Measurements from ENCODE around the gene MLN. TPM values are rescaled to one million over a fixed set of nuclear protein-coding genes. Genes with fewer than 3 reads are reported as not detected.

MLN gene
- total RNA-seq, 2 experiments from 2014 or later, result not detected

GRCh38 chr6:33789550-33789895, 14.3 kb downstream of the MLN start:
- intact Hi-C loops (cut with micrococcal nuclease), result loop anchor here (2.0 kb wide), 3 partner anchors 51 to 115 kb away; partner anchors contain the start of gene UQCC2
- Mint-ChIP-seq H3K27me3 (peaks cover 2% of the 10 kb centered on the region), H3K27ac (peak overlapping the region; percentile 67), H3K9me3 (no peaks in the 10 kb centered on the region), H3K36me3 (peaks cover 26% of the 10 kb centered on the region), H3K4me3 (peak overlapping the region; percentile 66), H3K4me1 (ENCODE audit: low read depth) (peaks cover 40% of the 10 kb centered on the region)
- DNase-seq, result no peak
- ChIA-PET CTCF (interaction anchor here (1.1 to 3.9 kb wide), 3 partner anchors 10 to 34 kb away, joined by 3 to 21 read pairs (median 3); no protein-coding TSS in a partner anchor), POLR2A (interaction anchor here (2.1 kb wide), 1 partner anchor 10 kb away, joined by 8 read pairs; no protein-coding TSS in a partner anchor)

DNA sequence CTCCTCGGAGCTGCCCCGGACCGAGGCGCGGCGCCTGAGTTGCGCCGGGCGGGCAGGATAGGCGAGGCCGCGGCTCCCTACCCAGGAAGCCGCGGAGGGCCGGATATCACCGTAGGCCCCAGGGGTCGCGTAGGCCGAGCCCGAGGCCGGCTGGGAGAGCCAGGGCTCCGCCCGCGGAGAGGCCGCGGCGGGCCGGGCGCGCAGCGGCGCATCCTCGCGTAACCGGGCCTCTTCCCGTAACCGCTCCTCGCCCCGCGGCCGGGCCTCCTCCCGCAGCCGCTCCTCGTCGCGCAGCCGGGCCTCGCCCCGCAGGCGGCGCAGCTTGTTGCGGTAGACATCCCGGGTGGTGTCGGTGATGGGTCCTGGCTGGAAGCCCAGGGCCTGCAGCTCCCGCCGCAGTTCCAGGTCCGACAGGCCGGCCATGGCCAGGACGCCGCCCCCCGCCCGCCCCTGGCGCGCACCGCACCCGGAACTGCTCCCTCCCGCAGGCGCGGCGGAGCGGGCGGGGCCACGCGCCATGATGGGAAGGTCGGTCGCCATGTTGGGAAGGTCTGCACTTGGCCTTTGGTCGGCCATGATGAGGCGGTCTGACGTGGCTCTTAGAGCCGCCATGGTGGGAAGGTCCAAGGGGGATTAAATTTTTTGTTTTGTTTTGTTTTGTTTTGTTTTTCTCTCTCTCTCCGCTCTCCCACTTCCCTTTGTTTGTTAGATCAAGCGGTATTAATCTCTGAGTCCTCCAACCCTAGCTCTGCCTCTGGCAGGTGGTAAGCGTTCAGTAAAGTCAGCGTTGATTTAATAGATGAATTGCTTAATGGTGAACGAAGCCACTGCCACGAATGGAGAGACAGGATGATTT, 14.9 kb downstream of the MLN start, which contains the start of gene LEMD2:
Gene LEMD2, minus strand, starts transcription at position 437 of the 856 bp plus-strand sequence. Its CDS starts 14 bp downstream, at position 423.
- peak within 1 kb of the TSS; percentile 97 for H3K27ac Mint-ChIP-seq
- H3K27me3 Mint-ChIP-seq, result no peaks in the 10 kb centered on the region
- H3K36me3 Mint-ChIP-seq, result peaks cover 31% of the 10 kb centered on the region
- intact Hi-C loops (cut with micrococcal nuclease), result loop anchor here (2.0 kb wide), 3 partner anchors 52 to 116 kb away; partner anchors contain the start of gene UQCC2
- DNase-seq, result peak; percentile 95
- POLR2A ChIA-PET, result interaction anchor here (0.7 to 2.1 kb wide), 4 partner anchors 10 to 51 kb away, joined by 4 to 8 read pairs (median 5); no protein-coding TSS in a partner anchor
- H3K9me3 Mint-ChIP-seq, result no peaks in the 10 kb centered on the region
- peak within 1 kb of the TSS; percentile 96 for H3K4me3 Mint-ChIP-seq
- CTCF ChIA-PET, result interaction anchor here (1.1 to 3.9 kb wide), 4 partner anchors 9 to 239 kb away, joined by 3 to 21 read pairs (median 6); no protein-coding TSS in a partner anchor
- peaks cover 42% of the 10 kb centered on the region for H3K4me1 Mint-ChIP-seq (ENCODE audit: low read depth)

GRCh38 chr6:33787954-33788693, 15.7 kb downstream of the MLN start:
- peak overlapping the region; percentile 97 for H3K27ac Mint-ChIP-seq
- POLR2A ChIA-PET, result interaction anchor here (0.7 to 2.1 kb wide), 7 partner anchors 9 to 208 kb away, joined by 3 to 8 read pairs (median 5); partner anchors contain the start of genes BAK1 and UQCC2
- DNase-seq, result peak; percentile 72
- CTCF ChIA-PET, result interaction anchor here (0.8 to 3.9 kb wide), 9 partner anchors 9 to 366 kb away, joined by 3 to 21 read pairs (median 3); partner anchors contain the start of gene UQCC2
- peaks cover 37% of the 10 kb centered on the region for H3K36me3 Mint-ChIP-seq
- no peaks in the 10 kb centered on the region for H3K27me3 Mint-ChIP-seq
- H3K4me1 Mint-ChIP-seq (ENCODE audit: low read depth), result peaks cover 45% of the 10 kb centered on the region
- intact Hi-C loops (cut with micrococcal nuclease), result loop anchor here (2.0 kb wide), 3 partner anchors 53 to 117 kb away; partner anchors contain the start of gene UQCC2
- H3K4me3 Mint-ChIP-seq, result peak overlapping the region; percentile 96
- no peaks in the 10 kb centered on the region for H3K9me3 Mint-ChIP-seq

- no peak for DNase-seq
- ChIA-PET CTCF (interaction anchor here (0.8 to 3.9 kb wide), 7 partner anchors 16 to 367 kb away, joined by 3 to 21 read pairs (median 3); partner anchors contain the start of gene UQCC2), POLR2A (interaction anchor here (0.8 to 2.1 kb wide), 6 partner anchors 8 to 207 kb away, joined by 3 to 8 read pairs (median 5); partner anchors contain the start of genes BAK1 and UQCC2)
- H3K4me1 Mint-ChIP-seq (ENCODE audit: low read depth), result peaks cover 45% of the 10 kb centered on the region
- H3K27ac Mint-ChIP-seq, result peak overlapping the region; percentile 97
- no peaks in the 10 kb centered on the region for H3K27me3 Mint-ChIP-seq
- H3K36me3 Mint-ChIP-seq, result peaks cover 38% of the 10 kb centered on the region
- intact Hi-C loops (cut with micrococcal nuclease), result no loop called here
- H3K9me3 Mint-ChIP-seq, result no peaks in the 10 kb centered on the region
- H3K4me3 Mint-ChIP-seq, result peak overlapping the region; percentile 96
Observed at GRCh38 chr6:33787346-33787953, 16.4 kb downstream of the MLN start.

GRCh38 chr6:33786736-33787135, 17.1 kb downstream of the MLN start:
- H3K4me3 Mint-ChIP-seq, result no peak overlapping the region
- POLR2A ChIA-PET, result no interaction called here
- peaks cover 43% of the 10 kb centered on the region for H3K36me3 Mint-ChIP-seq
- intact Hi-C loops (cut with micrococcal nuclease), result no loop called here
- no peaks in the 10 kb centered on the region for H3K27me3 Mint-ChIP-seq
- peaks cover 45% of the 10 kb centered on the region for H3K4me1 Mint-ChIP-seq (ENCODE audit: low read depth)
- DNase-seq, result no peak
- CTCF ChIA-PET, result interaction anchor here (1.4 to 3.9 kb wide), 4 partner anchors 15 to 268 kb away, joined by 3 to 21 read pairs (median 7); partner anchors contain the start of gene UQCC2
- no peaks in the 10 kb centered on the region for H3K9me3 Mint-ChIP-seq
- no peak overlapping the region for H3K27ac Mint-ChIP-seq

DNA sequence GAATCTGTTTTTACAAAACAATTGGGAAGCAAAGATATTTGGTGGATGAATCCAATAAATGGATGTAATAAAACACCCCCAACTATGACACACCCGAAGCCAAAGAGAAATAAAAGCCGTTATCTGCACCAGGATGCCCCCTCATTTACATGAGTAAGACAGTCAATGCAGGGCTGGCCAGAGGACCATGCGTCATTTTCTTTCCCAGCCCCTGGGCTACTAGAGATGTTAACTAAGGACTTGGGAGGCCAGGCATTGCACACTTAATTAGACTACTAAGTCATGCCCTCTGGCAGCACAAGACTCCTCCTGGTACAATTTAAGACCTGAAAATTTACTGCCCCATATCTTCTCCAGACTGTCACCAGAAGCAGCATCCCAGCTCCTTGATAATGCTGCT, 18.0 kb downstream of the MLN start:
- no peak for DNase-seq
- Mint-ChIP-seq H3K9me3 (no peaks in the 10 kb centered on the region), H3K27me3 (no peaks in the 10 kb centered on the region), H3K27ac (no peak overlapping the region), H3K4me1 (ENCODE audit: low read depth) (peaks cover 45% of the 10 kb centered on the region), H3K36me3 (peaks cover 45% of the 10 kb centered on the region), H3K4me3 (no peak overlapping the region)
- intact Hi-C loops (cut with micrococcal nuclease), result no loop called here
- POLR2A ChIA-PET, result no interaction called here
- CTCF ChIA-PET, result interaction anchor here (1.1 to 3.9 kb wide), 4 partner anchors 14 to 269 kb away, joined by 3 to 21 read pairs (median 4); partner anchors contain the start of gene UQCC2

GRCh38 chr6:33784787-33785186, 19.0 kb downstream of the MLN start:
- intact Hi-C loops (cut with micrococcal nuclease), result no loop called here
- no peak for DNase-seq
- Mint-ChIP-seq H3K4me3 (no peak overlapping the region), H3K9me3 (no peaks in the 10 kb centered on the region), H3K4me1 (ENCODE audit: low read depth) (peaks cover 45% of the 10 kb centered on the region), H3K27ac (no peak overlapping the region), H3K36me3 (peaks cover 53% of the 10 kb centered on the region), H3K27me3 (no peaks in the 10 kb centered on the region)
- ChIA-PET CTCF (interaction anchor here (1.1 kb wide), 2 partner anchors 14 to 74 kb away, joined by 3 to 4 read pairs; partner anchors contain the start of gene UQCC2), POLR2A (no interaction called here)

DNA sequence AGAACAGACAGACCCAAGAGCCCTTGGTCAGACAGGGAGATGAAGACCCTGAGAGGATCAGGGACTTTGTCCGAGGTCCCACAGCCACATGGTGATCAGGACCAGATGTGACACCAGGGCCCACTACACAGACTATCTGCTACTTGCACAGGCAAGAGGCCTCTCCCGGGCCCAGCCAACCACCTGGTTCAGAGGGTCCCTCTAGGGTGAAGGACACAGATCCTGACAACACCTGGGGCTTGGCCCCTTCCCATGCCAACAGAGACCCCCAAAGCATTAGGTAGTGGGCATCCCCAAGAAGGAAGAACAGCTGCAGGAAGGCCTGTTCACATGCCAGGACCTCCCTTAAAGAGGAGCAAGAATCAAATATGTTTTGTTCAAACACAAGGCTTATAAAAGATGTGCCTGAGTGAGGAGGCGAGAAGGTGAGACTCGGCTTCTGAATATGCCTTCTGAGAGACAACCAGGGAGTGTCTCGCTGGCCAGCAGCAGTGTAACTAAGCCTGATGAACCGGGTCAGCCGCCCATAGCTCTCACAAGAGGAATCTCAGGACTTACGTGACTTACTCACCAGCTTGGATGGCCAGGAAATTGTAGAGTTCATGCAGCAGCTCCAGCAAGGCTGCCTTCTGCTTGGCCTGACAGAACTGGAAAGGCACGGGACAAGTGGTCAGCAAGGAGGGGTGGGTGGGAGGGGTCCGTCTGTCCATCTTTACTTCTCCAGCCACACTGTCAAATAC, 19.9 kb downstream of the MLN start:
- Mint-ChIP-seq H3K4me3 (no peak overlapping the region), H3K4me1 (ENCODE audit: low read depth) (peaks cover 40% of the 10 kb centered on the region), H3K27me3 (no peaks in the 10 kb centered on the region), H3K36me3 (peaks cover 61% of the 10 kb centered on the region), H3K27ac (no peak overlapping the region), H3K9me3 (no peaks in the 10 kb centered on the region)
- no peak for DNase-seq
- intact Hi-C loops (cut with micrococcal nuclease), result no loop called here
- ChIA-PET CTCF (interaction anchor here (1.1 kb wide), 1 partner anchor 13 kb away, joined by 4 read pairs; no protein-coding TSS in a partner anchor), POLR2A (no interaction called here)

GRCh38 chr6:33782561-33782960, 21.2 kb downstream of the MLN start:
- Mint-ChIP-seq H3K36me3 (peaks cover 59% of the 10 kb centered on the region), H3K27me3 (no peaks in the 10 kb centered on the region), H3K4me3 (no peak overlapping the region), H3K9me3 (no peaks in the 10 kb centered on the region), H3K4me1 (ENCODE audit: low read depth) (peaks cover 35% of the 10 kb centered on the region), H3K27ac (no peak overlapping the region)
- ChIA-PET CTCF (no interaction called here), POLR2A (no interaction called here)
- no peak for DNase-seq
- intact Hi-C loops (cut with micrococcal nuclease), result no loop called here

DNA sequence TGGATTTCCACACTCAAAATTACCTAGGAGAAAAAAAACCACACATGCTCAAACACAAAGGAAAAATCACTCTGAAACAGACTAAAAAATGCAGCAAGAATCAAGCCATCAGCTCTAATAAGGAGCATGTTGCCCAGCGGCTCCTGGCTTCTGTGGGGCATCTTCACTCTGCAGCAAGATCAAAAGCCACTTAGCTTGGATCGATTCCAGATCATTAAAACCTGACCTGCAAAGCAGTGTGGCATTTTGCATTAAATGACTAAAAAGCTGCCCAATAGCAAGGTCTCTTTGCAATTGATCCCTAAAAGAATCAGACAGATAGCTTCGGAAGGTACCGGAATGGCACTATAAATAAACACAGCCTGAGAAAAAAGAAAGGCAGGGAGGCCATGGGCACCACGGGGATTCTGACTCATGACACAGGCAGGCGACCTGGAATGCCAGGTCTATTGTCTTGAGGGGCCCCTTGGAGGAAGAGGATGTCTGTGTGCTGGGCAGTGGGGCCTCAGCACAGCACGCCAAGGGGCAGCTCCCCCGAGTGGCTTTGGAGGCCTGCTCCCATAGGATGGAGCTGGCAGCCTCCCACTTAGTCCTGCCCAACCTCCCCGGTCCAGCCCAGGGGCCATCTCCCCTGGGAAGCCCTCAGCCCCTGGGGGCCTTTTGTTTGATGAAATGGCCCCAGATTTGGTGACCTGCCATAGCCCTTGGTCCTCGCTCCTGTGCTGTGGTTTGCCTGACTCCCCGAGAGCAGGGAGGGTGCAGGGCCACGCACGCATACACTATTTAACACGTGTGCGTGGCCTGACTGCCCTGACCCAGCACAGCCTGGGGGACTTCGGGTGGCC, 22.4 kb downstream of the MLN start:
- peaks cover 23% of the 10 kb centered on the region for H3K4me1 Mint-ChIP-seq (ENCODE audit: low read depth)
- H3K4me3 Mint-ChIP-seq, result no peak overlapping the region
- DNase-seq, result no peak
- H3K36me3 Mint-ChIP-seq, result peaks cover 58% of the 10 kb centered on the region
- CTCF ChIA-PET, result interaction anchor here (1.3 to 1.4 kb wide), 2 partner anchors 13 to 243 kb away, joined by 3 to 5 read pairs; no protein-coding TSS in a partner anchor
- intact Hi-C loops (cut with micrococcal nuclease), result no loop called here
- POLR2A ChIA-PET, result no interaction called here
- no peaks in the 10 kb centered on the region for H3K9me3 Mint-ChIP-seq
- no peak overlapping the region for H3K27ac Mint-ChIP-seq
- H3K27me3 Mint-ChIP-seq, result no peaks in the 10 kb centered on the region
